Omental fat pad (tissue), 4 donors: ENCODE data around the gene PTPN5. TPM values are rescaled to one million over a fixed set of nuclear protein-coding genes. Genes with fewer than 3 reads are reported as not detected.
"Not testable (repeated sequence)": the region's sequence is repeated elsewhere in the genome, so short reads cannot be mapped to it uniquely, and the experiment has no call there.

Experiments used
- ATAC-seq: fragments of 150-250 bp; one replicate; pipeline ENCODE4 v1.9.1; 2016; ENCODE audit warnings: mild to moderate bottlenecking, moderate library complexity; ENCODE audit not compliant: low FRiP score
- DNase-seq: peaks from one replicate; pipeline ENCODE4 v3.0.0-alpha.2; 2019; ENCODE audit warnings: low spot score
- total RNA-seq, 4 donors: library from RNA; depleted of rRNA; stranded (reverse); fragments of >200 nt; gene quantifications; one replicate each; pipeline ENCODE4 v1.1.0, GENCODE V29; 2016
- TF ChIP-seq, protein P1 (sequence below), 3 donors: fragments of 450-650 bp; IDR thresholded peaks; one replicate each; pipeline ENCODE4 v1.5.1; 2016 to 2017; ENCODE audit warnings: antibody characterized with exemption in 3 of 3, mild to moderate bottlenecking in 3 of 3, moderate library complexity in 2 of 3

PTPN5 gene
- total RNA-seq = 1 to 10 TPM in 3 of 4 donors, under 1 TPM in 1; 0.28 to 4.7 (median 1.5) TPM

- TF ChIP-seq, protein P1, sequence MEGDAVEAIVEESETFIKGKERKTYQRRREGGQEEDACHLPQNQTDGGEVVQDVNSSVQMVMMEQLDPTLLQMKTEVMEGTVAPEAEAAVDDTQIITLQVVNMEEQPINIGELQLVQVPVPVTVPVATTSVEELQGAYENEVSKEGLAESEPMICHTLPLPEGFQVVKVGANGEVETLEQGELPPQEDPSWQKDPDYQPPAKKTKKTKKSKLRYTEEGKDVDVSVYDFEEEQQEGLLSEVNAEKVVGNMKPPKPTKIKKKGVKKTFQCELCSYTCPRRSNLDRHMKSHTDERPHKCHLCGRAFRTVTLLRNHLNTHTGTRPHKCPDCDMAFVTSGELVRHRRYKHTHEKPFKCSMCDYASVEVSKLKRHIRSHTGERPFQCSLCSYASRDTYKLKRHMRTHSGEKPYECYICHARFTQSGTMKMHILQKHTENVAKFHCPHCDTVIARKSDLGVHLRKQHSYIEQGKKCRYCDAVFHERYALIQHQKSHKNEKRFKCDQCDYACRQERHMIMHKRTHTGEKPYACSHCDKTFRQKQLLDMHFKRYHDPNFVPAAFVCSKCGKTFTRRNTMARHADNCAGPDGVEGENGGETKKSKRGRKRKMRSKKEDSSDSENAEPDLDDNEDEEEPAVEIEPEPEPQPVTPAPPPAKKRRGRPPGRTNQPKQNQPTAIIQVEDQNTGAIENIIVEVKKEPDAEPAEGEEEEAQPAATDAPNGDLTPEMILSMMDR (IDR thresholded peaks at IDR 0.05) = no peak
- ATAC-seq = no peak
- no peak for DNase-seq
Observed at GRCh38 chr11:18791207-18791968, at the start of gene PTPN5. Gene PTPN5, minus strand, starts transcription at chr11:18791798. Its CDS starts 19,840 bp downstream, at chr11:18771958.

DNA sequence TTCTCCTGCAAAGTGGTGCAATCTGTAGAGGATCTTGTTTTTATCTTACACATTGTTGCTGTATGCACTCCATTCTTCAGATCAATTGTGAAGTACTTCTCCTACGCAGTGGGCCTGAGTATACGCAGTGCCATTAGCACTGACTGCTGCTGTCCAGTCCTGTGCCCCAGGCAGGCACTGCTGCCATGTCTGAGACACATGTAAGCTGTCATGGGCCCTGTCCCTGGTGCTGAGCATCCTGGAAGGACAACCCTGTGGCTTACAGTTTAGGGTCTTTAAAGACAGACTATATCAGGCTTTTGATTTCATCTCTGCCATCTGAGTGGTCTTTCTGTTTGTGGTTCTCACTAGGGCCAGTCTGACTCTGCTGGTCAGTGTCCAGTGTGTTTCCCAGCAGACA lies 44.8 kb upstream of the PTPN5 start:
- no peak for ATAC-seq

GRCh38 chr11:18834754-18835466 lies 43.3 kb upstream of the PTPN5 start:
- DNase-seq (no peak), ATAC-seq (no peak)
- TF ChIP-seq, protein P1 (IDR thresholded peaks at IDR 0.05) = no peak

More for the DNA sequence above, 44.8 kb upstream of the PTPN5 start:
- DNase-seq = no peak
- TF ChIP-seq, protein P1 (IDR thresholded peaks at IDR 0.05) = no peak

GRCh38 chr11:18820160-18820559 lies 28.6 kb upstream of the PTPN5 start:
- not testable (repeated sequence) for ATAC-seq, DNase-seq

DNA sequence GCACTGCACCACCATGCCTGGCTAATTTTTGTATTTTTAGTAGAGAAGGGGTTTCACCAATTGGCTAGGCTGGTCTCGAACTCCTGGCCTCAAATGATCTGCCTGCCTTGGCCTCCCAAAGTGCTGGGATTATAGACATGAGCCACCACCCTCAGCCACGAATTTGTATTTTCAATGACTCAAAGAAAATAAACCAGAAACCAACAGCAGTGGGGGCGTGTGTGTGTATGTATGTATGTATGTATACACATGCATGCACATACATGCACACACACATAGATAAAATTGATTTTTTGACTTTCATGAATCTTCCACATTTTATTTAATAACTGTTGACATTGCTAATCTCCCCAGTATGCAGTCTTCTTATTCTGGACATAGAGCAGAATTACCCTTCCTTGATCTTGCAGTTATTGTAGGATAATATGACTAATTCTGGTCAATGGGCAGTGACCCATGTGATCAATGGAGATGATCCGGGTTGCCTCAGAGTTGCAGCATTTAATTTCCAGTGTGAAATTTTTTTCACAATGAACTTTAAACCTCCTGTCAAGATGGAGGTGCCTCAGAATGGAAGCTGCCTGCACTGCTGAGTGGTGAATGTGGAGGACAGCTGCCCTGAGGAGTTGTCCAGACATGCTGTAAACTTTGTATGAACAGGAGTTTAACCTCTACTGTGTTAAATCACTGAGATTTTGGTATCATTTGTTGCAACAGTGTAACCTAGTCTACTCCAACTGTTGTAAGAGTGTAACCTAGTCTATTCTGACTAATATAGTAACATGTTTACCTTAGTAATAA lies 12.8 kb upstream of the PTPN5 start:
- ATAC-seq (no peak), DNase-seq (no peak)
- TF ChIP-seq, protein P1 (IDR thresholded peaks at IDR 0.05) = no peak

DNA sequence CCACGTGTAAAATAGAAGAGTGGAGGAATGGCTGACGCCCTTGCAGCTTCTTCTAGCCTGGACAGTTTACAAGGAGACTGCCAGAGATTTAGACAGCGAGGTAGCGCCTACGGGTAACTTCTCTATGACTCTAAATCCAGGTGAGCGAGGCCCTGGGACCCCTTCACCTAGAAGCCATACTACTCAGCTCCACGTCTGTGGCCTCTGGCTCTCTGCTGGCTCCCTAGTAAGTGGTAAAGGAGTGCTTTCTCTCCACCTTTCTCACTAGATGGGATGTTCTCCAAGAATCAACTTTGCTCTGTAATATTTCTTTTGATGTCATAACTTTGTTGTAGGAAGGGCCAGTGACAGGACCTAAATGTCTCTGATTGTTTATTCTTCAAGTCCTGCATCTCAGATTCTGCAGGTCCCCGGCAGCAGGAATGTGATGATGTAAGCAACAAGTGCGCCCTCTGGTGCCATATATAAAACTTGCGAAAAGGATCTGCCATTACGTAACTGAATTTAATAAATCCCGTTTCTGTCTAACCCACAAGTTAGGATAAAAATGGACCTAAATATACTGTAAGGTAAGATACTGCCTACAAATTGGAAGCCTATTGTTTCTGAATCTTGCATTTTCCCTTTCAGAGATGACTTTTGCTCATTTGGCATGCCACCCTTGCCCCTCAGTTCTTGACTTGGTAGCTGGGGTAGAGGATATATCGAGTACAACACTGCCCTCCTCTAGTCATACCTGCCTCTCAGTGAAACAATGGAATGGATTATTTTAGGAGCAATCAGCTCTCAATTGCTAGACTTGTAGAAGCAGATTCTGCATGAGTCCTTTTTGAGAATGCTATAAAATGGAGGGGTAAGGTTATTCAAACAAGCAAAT lies 11.0 kb upstream of the PTPN5 start:
- ATAC-seq (no peak), DNase-seq (no peak)
- TF ChIP-seq, protein P1 (IDR thresholded peaks at IDR 0.05) = no peak
